ENCODE results near the gene STX18.
"Not testable (repeated sequence)": the region's sequence is repeated elsewhere in the genome, so short reads cannot be mapped to it uniquely, and the experiment has no call there.

STX18 gene

DNA sequence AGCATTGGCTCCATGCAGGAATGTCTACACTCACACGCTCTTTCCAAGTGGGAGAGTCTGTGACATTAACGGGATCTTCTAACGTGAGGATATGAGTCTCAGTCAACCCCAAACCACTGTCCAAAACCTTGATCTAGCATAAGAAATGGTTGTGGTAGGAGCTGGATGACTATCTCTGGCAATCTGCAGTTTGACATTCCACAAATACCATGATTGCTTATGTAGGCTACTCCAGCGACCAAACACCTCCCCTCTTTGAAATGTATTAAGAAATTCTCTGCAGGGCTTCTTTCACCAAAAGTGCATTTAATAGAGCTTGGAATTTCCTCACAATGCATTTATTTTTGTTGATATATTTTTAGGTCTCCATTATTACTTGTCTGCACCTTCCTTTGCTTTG is 14.1 kb upstream of the STX18 start:
- no peak for DNase-seq (ENCODE audit: low read depth in 2 of 2)

- DNase-seq (ENCODE audit: low read depth in 2 of 2), result no peak
Measured at GRCh38 chr4:4554234-4554633, 12.4 kb upstream of the STX18 start.

DNA sequence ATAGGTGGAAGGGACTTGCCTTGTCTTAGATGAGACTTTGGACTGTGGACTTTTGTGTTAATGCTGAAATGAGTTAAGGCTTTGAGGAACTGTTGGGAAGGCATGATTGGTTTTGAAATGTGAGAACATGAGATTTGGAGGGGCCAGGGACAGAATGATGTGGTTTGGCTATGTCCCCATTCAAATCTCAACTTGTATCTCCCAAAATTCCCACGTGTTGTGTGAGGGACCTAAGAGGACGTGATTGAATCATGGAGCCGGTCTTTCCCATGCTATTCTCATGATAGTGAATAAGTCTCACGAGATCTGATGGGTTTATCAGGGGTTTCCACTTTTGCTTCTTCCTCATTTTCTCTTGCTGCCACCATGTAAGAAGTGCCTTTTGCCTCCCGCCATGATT is 10.2 kb upstream of the STX18 start:
- DNase-seq (ENCODE audit: low read depth in 2 of 2), result not testable (repeated sequence)

DNA sequence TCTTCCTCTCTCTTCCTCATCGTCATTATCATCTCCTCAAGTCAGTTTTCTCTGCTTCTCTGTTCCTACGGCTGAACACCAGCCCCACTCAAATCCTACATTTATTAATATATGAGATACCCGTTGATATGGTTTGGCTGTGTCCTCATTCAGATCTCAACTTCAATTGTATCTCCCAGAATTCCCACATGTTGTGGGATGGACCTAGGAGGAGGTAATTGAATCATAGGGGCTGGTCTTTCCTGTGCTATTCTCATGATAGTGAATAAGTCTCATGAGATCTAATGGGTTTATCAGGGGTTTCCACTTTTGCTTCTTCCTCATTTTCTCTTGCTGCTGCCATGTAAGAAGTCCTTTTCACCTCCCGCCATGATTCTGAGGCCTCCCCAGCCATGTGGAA is 8.3 kb upstream of the STX18 start:
- DNase-seq (ENCODE audit: low read depth in 2 of 2), result not testable (repeated sequence)

DNA sequence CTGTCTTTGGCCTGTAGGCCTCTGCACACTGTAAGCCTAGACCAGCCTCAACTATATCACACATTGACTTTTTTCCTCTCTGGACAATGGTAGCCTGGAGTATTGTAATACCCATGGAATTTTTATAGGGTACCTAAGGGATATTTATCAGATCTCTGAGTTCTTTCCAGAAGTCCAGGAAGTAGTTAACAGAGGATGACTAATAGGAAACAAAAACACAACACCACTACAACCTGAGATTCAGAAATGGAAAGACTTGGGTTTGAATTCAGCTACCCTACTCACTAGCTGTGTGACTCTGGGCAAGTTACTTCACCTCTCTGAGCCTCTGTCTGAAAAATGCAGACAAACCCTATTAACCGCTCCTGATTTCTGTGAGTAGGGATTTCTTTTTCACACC is 7.7 kb upstream of the STX18 start:
- no peak for DNase-seq (ENCODE audit: low read depth in 2 of 2)

DNA sequence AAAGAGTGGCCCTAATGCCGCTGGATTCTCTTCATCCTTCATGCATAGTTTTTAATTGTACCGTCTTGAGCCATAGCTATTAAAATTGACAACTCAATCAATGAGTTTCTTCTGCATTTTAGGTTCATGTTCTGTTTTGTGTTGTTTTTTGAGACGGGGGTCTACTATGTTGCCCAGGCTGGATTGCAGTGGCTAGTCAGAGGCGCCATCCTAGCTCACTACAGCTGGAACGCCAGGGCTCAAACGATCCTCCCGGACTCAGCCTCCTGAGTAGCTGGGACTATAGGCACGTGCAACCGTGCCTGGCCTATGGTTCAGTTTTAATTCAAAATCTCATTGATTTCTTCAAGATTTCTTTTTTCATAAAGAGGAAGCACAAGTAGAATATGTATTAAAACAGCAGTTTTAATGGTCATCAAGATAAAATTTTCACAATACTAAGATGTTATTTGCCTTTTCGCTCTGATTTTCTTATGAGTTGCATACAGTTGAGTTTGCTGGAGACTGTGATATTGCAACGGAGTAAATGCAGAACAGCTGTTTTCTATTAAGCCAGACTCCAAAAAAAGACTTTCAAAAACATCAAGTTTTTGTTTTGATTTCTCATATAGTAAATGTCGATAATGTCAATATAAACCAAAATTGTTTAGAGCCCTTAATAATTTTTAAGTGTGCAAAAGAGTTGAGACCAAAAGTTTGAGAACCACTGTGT is 1.1 kb upstream of the STX18 start:
- DNase-seq (ENCODE audit: low read depth in 2 of 2), result no peak

DNA sequence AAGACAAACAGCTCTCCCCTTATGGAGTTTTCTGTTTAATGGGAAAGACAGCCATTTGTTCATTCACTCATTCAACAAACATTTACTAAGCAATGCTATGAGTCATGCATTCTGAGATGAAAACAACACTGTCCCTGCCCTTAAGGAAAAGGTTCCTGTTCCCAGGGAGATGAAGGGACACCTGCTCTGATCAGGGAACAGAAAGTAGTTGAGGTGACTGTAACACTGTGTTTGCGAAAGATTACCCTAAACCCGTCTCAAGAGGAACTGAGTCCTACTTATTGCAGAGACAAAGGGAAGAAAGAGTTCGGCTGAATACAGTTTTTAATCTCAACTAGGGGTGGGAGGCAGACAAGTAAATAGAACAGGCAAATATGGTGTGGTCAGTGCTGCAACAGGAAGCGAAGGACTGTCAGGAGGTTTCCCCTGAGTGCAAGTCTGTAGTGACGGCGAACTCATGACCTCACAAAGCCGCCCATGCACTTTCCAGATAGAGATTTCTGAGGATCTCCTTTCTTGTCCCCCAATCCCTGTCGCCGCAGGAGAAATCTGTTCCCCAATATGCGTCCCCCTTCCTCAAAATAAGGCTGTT is 712 bp downstream of the STX18 start:
- DNase-seq (ENCODE audit: low read depth in 2 of 2), result peak in 1 of 2 experiments; percentile 16

- no peak for DNase-seq (ENCODE audit: low read depth in 2 of 2)
Measured at GRCh38 chr4:4539481-4539880, 2.4 kb downstream of the STX18 start.

GRCh38 chr4:4535590-4535989 is 6.3 kb downstream of the STX18 start:
- no peak for DNase-seq (ENCODE audit: low read depth in 2 of 2)

DNA sequence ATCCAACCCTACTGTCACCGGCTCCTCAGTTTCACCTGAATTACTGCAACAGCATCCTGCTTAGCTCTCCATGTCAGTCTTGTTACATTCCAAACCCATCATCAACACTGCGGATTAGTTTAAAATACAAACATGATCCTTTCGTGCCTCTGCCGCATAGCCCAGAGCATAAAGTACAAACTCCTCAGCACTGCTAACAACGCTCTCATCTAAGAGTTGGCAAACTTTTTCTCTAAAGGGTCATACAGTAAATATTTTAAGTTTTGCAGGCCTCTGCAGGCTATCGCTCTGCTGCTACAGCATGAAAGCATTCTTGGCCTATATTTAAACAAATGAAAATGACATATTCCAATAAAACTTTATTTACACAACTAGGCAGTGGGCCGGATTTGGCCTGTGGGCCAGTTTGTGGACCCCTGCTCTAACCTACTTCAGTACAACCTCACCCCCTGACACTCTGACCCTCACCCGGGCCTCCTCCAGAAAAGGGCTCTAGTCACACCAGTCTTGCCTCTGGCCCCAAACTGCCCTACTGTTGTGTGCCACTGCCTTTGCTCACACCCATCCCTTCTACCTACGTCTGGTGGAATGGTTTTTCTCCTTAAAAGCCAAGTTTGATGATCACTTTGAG is 7.2 kb downstream of the STX18 start:
- no peak for DNase-seq (ENCODE audit: low read depth in 2 of 2)

GRCh38 chr4:4533461-4534169 is 8.2 kb downstream of the STX18 start:
- no peak for DNase-seq (ENCODE audit: low read depth in 2 of 2)

DNA sequence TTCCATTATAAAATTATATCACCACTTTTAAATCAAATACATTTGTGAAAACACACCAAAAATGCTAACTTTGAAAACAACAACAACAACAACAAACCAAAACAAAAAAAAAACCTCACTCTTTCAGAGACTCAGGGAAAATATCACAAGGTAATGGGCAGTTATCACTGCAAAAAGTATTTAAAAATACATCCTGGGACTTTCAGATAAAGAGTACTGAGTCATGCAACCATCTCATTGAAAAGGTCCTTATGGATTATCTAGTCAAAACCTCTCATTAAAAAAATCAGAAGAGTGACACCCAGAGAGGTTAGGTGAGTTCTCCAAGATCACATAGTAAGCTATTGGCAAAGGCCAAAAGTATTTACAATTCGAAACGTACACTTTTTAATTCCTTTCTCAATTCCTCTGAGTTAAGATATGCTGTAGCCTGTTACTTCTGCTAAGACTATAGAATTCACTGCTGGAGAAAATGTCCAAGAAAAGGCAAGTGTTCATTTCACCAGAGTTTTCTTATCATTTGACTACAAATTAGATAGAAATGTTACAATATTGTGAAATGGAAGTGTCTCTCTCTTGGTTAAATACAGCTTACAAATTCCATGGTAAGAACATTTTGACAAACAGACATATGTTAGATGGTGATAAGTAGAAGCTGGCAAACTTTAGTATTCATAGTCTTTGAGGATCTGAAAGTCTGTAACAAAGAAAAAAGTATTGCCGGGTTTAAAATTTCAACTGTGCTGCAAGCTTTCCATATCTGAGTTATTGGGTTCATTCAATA is 9.3 kb downstream of the STX18 start:
- DNase-seq (ENCODE audit: low read depth in 2 of 2), result no peak

DNA sequence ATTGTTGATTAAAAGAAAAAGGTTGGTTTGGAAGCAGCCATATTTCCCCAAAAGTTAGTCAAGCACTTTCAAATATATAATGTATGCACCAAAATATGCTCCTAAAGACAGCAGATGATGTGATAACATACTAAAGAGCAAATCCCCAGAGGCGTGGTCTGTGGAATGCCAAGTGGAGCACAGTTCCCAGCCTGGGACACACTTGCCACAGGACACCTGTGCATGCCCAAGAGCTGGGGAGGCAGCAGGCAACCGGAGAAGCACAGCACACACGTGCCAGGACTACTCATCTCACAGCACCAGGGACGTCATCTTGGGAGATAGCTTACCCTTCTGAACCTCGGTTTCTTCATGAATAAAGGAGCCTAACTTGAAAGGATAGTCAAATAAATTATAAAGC is 12.5 kb downstream of the STX18 start:
- DNase-seq (ENCODE audit: low read depth in 2 of 2), result no peak

GRCh38 chr4:4526401-4526800 is 15.4 kb downstream of the STX18 start:
- no peak for DNase-seq (ENCODE audit: low read depth in 2 of 2)

DNA sequence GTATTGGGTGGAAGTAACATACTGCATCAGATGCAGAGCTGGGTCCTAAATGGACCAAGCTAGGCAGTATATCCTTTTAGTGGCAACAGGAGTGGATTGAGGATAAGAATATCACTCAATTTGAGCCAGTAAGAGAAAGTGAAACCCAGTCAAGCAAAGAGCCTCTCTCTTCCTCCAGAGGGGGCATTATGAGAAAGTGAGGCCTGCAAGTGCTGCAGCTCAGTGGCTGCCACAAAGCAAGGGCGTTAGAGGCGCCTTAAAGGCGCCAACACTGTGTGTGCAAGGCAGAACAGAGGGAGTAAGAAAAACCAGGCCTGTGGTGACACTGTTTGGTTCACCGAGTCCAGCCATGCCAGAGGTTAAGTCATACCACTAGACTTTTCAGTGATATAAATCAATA is 17.5 kb downstream of the STX18 start:
- no peak for DNase-seq (ENCODE audit: low read depth in 2 of 2)

DNA sequence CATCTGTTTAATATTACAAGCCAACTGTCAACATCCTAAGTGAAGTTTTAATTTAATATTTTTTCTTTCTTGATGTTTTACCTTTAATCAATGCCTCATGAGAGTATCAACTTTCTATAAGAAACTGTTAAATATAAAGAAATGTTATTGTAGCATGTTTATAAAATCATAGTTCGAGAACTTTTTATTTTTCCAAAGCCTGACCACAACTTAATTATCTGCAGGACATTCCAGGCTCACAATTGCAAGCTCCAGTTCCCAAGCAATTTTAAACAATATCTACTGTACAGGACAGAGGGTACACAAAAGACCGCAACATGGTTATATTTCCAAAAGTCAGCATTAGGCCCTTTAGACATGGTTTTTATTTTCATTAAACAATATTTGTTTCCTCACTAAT is 20.1 kb downstream of the STX18 start:
- no peak for DNase-seq (ENCODE audit: low read depth in 2 of 2)

GRCh38 chr4:4521136-4521535 is 20.7 kb downstream of the STX18 start:
- no peak for DNase-seq (ENCODE audit: low read depth in 2 of 2)

DNA sequence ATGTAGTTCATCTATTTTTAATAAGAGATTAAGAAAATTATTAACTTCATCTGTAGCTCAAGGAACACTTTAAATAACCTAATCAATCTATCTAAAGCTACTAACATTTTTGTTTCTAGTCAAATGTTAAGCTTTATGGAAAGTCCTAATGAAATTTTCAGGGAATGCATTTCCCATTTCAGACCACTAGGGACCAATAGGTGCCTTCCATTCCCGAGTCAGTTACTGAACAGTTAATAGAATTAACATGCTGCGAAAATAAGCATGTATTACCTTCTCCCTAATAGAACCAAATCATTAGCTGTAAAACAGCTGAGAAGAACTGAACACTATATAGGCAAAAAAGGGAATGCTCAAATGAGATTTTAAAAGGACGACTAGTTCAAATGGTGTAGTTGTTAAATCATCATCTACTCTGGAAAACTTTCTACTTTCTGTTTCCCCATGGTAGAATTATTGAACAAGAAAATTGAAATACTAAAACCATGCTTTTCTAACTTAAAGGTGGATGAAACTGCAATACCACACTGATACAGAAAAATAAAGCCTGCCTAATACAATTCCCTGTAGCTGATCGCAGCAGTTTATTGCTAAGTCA is 22.5 kb downstream of the STX18 start:
- DNase-seq (ENCODE audit: low read depth in 2 of 2), result no peak

DNA sequence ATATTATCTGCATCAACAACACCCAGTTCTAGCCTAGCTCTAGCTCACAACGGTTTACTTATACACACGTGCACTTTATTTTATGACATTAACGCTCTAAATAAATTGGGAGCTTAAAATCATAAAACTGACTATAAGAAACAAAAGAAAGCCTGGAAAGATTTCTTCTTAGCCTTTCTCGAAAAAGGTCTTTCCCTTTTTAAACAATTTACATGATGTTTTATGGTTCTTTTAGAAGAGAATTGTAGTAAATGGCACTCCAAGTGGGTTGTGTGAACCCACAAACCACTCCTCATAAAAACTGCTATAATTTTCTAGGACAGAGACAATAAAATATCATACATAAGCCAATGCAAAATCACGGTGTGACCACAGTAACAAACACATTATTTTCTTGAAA is 23.1 kb downstream of the STX18 start:
- no peak for DNase-seq (ENCODE audit: low read depth in 2 of 2)

- DNase-seq (ENCODE audit: low read depth in 2 of 2), result no peak
Measured at GRCh38 chr4:4514786-4515185, 27.1 kb downstream of the STX18 start.

- no peak for DNase-seq (ENCODE audit: low read depth in 2 of 2)
Measured at GRCh38 chr4:4512282-4512681, 29.6 kb downstream of the STX18 start.

GRCh38 chr4:4510641-4511040 is 31.2 kb downstream of the STX18 start:
- DNase-seq (ENCODE audit: low read depth in 2 of 2), result not testable (repeated sequence)

All from stimulated activated CD4-positive, alpha-beta T cell treated with anti-CD3 and anti-CD28 coated beads, Interleukin-12 subunit alpha, Interleukin-12 subunit beta, amount 100 ng/mL, for 24 hours (primary cell).